Activated T-helper 2 cell treated with anti-CD3 and anti-CD28 coated beads, Interferon-gamma antibody, Interleukin-2, Interleukin-4, amounts not matched to agents 10 μg/mL and 5 μg/mL and 100 μg/mL, durations not matched to agents 14 hours and 24 hours and 36 hours (primary cell): ENCODE data around the gene ABCG1. TPM values are rescaled to one million over a fixed set of nuclear protein-coding genes. Genes with fewer than 3 reads are reported as not detected.

Experiments used
- DNase-seq: peaks from one replicate; pipeline ENCODE4 v3.0.0; 2021; ENCODE audit warnings: low spot score
- H3K27ac Mint-ChIP-seq: one replicate; pipeline ENCODE4 v1.8.0; 2021; ENCODE audit warnings: mixed read lengths
- H3K27me3 Mint-ChIP-seq: one replicate; pipeline ENCODE4 v1.8.0; 2021; ENCODE audit warnings: low read depth, mixed read lengths
- H3K36me3 Mint-ChIP-seq: one replicate; pipeline ENCODE4 v1.8.0; 2021; ENCODE audit warnings: low read depth, mixed read lengths
- H3K4me1 Mint-ChIP-seq: one replicate; pipeline ENCODE4 v1.8.0; 2021; ENCODE audit warnings: low read depth, mixed read lengths
- H3K4me3 Mint-ChIP-seq: one replicate; pipeline ENCODE4 v1.8.0; 2021; ENCODE audit warnings: low read depth, mild to moderate bottlenecking, moderate library complexity, mixed read lengths
- H3K9me3 Mint-ChIP-seq: one replicate; pipeline ENCODE4 v1.8.0; 2021; ENCODE audit warnings: mixed read lengths
- intact Hi-C: fragments of 100-400 bp; cut with micrococcal nuclease; formaldehyde crosslinking; loops from one replicate; pipeline ENCODE4 v1.15.1; 2023
- total RNA-seq: library from RNA; stranded (reverse); gene quantifications from 2 replicates; pipeline ENCODE4 v1.2.3, GENCODE V29; 2022

The ABCG1 gene
- total RNA-seq, 1 donor from 2014 or later: 5.7 TPM

DNA sequence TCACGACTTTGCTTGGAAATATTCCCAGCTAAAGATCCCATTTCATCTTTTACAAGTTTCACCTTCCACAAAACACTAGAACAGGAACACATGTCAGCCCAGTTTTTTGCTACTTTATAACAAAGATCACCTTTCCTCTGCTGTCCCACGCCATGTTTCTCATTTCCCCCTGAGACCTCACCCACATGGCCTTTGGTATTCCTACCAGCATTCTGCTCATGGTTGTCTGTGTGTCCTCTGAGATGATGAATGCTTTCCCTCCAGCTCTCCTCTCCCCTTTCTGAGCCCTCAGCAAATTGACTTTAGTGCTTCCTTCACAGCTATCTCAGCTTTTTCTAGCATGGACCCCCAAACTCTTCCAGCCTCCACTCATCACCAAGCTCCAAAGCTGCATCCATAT is 32.3 kb upstream of the ABCG1 start:
- peaks cover 15% of the 10 kb centered on the region for H3K9me3 Mint-ChIP-seq
- peaks cover 50% of the 10 kb centered on the region for H3K4me1 Mint-ChIP-seq
- intact Hi-C loops: no loop called here
- DNase-seq: no peak
- peaks cover 13% of the 10 kb centered on the region for H3K36me3 Mint-ChIP-seq
- H3K4me3 Mint-ChIP-seq: no peak overlapping the region
- peak overlapping the region; percentile 36 for H3K27ac Mint-ChIP-seq
- no peaks in the 10 kb centered on the region for H3K27me3 Mint-ChIP-seq

DNA sequence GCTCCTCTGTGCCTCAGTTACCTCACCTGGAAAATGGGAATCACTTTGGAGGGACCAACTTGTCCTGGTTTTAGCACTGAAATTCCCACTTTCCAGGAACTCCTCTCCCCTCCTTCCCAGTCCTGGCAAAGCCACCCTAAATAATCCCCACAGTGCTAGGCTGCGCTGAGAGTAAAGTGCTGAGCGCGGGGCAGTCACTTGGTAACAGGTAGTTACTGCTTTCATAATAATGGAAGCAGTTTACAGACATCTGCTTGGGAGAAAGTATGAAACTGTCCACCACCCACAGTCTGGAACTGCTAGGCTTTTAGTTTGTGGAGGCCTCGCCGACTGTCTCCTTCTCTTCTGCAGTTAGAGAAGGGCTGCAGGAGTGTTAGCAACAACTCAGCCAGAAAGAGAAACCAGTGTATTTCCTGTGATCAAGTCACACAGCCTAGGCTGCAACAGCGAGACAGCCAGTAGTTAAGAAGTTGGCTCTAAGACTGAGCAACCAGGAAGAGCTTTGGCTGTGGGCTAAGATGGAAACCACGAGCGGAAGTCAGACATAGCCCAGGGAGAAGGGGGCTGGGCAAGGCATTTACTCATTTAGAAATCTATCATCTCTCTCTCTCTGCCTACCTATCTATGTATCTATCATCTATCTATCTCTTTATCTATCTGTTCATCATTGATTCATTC is 30.8 kb upstream of the ABCG1 start:
- H3K9me3 Mint-ChIP-seq: peaks cover 15% of the 10 kb centered on the region
- DNase-seq: peak; percentile 83
- H3K4me1 Mint-ChIP-seq: peaks cover 64% of the 10 kb centered on the region
- H3K36me3 Mint-ChIP-seq: peaks cover 13% of the 10 kb centered on the region
- H3K27me3 Mint-ChIP-seq: no peaks in the 10 kb centered on the region
- peak overlapping the region; percentile 48 for H3K4me3 Mint-ChIP-seq
- peak overlapping the region; percentile 90 for H3K27ac Mint-ChIP-seq
- intact Hi-C loops: loop anchor here (1.0 kb wide), 2 partner anchors 45 to 50 kb away; no protein-coding TSS in a partner anchor

DNA sequence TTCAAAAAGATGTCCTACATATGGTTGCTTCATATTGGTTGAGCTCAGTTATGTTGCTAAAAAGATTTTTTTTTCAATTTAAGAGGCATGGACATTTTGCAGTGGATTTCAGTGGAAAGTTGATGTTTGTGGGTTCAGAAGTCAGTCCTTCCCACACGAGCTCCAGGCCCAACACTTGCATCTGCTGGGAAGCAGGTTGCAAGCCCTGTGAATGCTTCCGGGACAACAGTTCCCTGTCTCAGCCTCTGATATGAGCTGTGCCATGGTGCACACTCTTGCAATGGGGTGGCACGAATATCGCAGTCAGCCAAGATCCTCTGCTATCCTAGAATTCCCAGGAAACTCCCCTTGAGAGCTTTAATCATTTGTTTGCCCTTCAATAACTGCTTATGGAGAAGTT is 30.3 kb upstream of the ABCG1 start:
- no peak for DNase-seq
- H3K4me1 Mint-ChIP-seq: peaks cover 69% of the 10 kb centered on the region
- peaks cover 15% of the 10 kb centered on the region for H3K9me3 Mint-ChIP-seq
- H3K4me3 Mint-ChIP-seq: no peak overlapping the region
- intact Hi-C loops: loop anchor here (1.0 kb wide), 2 partner anchors 45 to 50 kb away; no protein-coding TSS in a partner anchor
- peak overlapping the region; percentile 90 for H3K27ac Mint-ChIP-seq
- peaks cover 13% of the 10 kb centered on the region for H3K36me3 Mint-ChIP-seq
- H3K27me3 Mint-ChIP-seq: no peaks in the 10 kb centered on the region

DNA sequence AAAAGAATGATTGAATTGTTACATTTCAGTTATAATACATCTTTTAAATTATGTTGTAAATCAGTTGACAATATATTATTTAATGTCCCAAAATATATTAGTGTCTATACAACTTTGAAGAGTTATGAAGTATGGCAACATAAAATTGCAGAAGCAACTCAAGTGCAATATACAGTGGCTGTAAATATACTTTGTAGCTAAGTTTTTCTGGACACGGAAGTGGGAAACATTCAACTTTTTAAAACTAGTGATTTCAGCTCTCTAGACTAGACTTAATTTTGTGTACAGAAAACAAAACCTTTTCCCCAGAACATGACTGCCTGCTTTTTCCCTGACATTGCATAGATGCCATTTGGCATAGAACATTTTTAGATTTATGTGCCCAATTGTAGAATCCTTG is 29.5 kb upstream of the ABCG1 start:
- no peak for DNase-seq
- Mint-ChIP-seq H3K36me3 (peaks cover 13% of the 10 kb centered on the region), H3K4me1 (peaks cover 74% of the 10 kb centered on the region), H3K27me3 (no peaks in the 10 kb centered on the region), H3K4me3 (no peak overlapping the region), H3K27ac (no peak overlapping the region), H3K9me3 (peaks cover 15% of the 10 kb centered on the region)
- intact Hi-C loops: no loop called here

DNA sequence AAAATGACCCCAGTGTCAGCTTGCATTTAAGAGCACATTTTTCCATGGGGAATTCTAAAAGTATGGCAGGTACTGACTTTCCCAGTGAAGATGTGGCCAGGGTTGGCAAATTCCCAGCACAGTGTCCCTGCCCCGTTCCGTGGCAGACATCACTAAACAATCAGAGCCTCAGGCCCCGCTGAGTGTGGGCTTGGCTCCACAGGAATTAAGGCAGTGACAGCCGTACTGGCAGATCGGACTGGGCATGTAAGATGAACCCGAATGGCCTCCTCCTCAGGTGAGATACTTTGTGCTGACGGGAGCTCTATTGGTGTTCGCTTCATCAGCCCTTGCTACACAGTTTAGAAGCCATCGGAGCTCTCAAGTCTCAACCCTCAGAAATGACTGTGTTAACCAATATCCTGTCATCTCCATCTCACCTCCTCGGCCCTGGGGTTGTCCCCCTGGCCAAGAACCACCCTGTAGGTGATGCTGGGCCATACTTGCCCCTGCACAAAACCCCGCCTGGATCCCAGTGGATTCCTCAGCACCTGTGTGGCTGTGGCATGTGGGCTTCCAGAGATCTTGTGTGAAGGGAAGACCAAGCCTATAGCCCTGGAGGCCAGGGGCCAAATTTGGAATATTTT is 29.0 kb upstream of the ABCG1 start:
- intact Hi-C loops: no loop called here
- H3K27me3 Mint-ChIP-seq: no peaks in the 10 kb centered on the region
- no peak for DNase-seq
- peaks cover 13% of the 10 kb centered on the region for H3K36me3 Mint-ChIP-seq
- peaks cover 76% of the 10 kb centered on the region for H3K4me1 Mint-ChIP-seq
- H3K27ac Mint-ChIP-seq: no peak overlapping the region
- peaks cover 15% of the 10 kb centered on the region for H3K9me3 Mint-ChIP-seq
- H3K4me3 Mint-ChIP-seq: no peak overlapping the region

DNA sequence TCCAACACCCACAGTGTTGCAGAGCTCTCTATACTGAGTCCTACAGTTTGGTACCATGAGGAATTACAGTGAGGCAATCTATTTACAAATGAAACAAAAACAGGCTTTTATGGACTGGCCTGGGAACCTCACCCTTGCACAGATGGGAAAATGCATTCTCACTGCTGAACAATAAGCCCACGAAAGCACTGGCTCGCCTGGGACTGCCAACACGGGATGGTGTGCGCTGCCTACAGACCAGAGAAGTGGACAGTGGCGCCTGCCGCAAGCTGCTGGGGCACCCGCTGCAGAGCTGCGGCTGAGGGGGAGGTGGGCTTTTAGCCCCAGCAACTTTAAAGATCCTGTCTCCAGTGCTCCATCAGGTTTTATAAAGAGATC is 28.5 kb upstream of the ABCG1 start:
- Mint-ChIP-seq H3K36me3 (peaks cover 13% of the 10 kb centered on the region), H3K27ac (no peak overlapping the region), H3K4me1 (peaks cover 81% of the 10 kb centered on the region), H3K27me3 (no peaks in the 10 kb centered on the region), H3K4me3 (no peak overlapping the region), H3K9me3 (peaks cover 14% of the 10 kb centered on the region)
- no peak for DNase-seq
- intact Hi-C loops: no loop called here

DNA sequence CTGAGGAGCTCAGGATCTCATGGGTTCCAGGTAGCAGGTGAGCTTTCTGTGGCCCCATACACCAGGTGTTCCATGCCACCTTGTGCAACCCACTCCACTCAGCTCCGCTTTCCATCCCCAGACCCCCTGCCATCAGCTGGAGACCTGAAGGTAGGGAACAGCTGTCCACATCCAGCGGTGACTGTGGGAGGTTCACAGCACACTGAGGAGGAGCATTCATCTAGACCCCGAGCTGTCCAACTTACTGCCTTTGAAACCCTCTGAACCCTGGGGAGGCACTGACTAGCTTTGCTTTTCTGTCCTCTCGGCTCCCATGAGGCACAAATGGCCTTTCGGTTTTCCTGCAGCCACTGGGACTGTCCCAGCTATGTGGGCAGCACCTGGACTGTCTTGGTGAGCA is 27.9 kb upstream of the ABCG1 start:
- Mint-ChIP-seq H3K4me3 (no peak overlapping the region), H3K36me3 (peaks cover 8% of the 10 kb centered on the region), H3K4me1 (peaks cover 77% of the 10 kb centered on the region), H3K9me3 (peaks cover 8% of the 10 kb centered on the region), H3K27me3 (no peaks in the 10 kb centered on the region), H3K27ac (no peak overlapping the region)
- intact Hi-C loops: no loop called here
- DNase-seq: no peak

DNA sequence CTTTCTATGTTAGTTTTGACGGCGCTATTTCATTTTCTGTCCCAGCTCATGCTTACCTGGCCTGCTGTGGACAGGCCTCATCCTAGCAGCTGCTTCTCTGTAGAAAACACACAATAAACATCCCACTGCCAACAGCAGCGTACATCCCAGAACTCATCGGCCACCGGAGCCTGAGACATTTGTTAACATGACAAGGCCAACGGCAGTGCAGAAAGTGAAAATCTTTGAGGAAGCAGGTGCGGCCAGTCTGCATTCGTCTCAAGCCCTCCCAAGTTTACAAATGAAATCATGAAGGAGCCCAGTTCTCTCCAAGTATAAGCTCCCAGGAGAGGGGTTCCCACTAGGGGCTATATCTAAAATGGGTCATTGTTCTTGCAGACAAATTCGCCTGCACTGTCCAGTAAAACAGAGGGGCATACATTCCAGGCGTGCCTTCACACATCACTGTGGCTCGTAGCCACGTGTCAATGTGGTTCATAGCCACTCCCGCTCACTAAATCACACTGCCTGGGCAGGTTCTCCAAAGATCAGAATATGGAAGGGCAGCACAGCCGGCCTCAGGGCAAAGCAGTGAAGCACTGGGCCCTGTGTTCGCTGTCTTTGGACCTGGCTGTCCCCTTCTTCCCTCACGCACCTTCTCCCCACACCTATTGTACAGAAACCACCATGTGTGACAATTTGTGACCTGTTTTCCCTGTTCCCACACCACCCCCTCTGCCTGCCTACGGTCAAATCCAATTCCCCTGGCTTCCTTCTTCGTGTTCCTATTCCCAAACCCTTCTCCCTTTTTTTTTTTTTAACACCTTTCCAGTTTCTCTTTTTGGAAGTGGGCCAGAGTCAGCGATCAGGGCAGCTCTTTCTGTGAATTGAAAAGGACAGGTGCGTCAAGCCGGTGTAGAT is 27.0 kb upstream of the ABCG1 start:
- Mint-ChIP-seq H3K4me3 (no peak overlapping the region), H3K36me3 (no peaks in the 10 kb centered on the region), H3K27ac (no peak overlapping the region), H3K4me1 (peaks cover 69% of the 10 kb centered on the region), H3K27me3 (no peaks in the 10 kb centered on the region), H3K9me3 (no peaks in the 10 kb centered on the region)
- intact Hi-C loops: no loop called here
- DNase-seq: no peak

DNA sequence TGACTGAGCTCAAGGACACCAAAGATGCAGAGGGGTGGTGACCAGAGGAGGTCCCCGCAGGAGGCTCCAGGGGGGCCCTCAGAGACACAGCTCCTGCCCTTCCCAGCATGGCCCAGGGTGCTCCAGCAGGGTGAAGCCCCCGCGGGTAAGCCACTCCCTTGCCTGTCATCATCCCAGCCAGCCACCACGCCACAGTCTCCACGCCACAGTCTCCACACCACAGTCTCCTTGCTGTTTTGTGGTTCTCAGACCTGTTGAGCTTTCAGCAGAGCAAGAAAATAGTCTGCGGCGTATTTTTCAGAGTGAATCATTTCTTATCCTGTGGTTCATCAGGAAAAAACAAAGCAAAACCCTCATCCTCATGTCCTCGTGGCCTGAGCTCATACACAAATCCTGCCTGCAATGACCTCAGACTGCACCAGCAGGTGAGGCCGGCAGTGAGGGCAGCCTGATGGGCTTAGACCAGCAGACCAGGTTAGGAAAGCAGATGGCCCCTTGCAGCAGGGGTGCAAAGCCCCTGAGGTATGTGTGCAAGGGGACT is 25.7 kb upstream of the ABCG1 start:
- no peaks in the 10 kb centered on the region for H3K36me3 Mint-ChIP-seq
- H3K4me1 Mint-ChIP-seq: peaks cover 57% of the 10 kb centered on the region
- H3K27me3 Mint-ChIP-seq: no peaks in the 10 kb centered on the region
- intact Hi-C loops: loop anchor here (1.0 kb wide), 1 partner anchor 27 kb away; no protein-coding TSS in a partner anchor
- H3K4me3 Mint-ChIP-seq: no peak overlapping the region
- H3K27ac Mint-ChIP-seq: no peak overlapping the region
- H3K9me3 Mint-ChIP-seq: no peaks in the 10 kb centered on the region
- DNase-seq: peak; percentile 76

DNA sequence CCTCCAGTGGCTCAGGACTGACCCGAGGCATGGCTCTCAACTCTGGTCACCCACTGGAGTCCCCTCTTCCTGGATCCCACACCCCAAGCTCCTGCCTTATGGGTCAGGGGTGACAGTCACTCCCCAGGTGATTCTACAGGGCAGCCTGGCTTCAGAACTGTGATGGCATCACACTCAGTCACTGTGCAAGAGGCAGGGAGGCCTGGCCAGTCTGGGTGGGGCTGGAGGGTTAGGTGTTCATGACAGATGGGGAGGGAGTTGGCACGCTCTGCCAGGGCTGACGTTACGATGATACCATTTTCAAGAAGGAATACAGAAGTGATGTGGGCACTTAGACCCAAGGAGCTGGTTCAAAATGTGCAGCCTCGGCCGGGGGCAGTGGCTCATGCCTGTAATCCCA is 25.2 kb upstream of the ABCG1 start:
- intact Hi-C loops: loop anchor here (1.0 kb wide), 1 partner anchor 27 kb away; no protein-coding TSS in a partner anchor
- Mint-ChIP-seq H3K9me3 (no peaks in the 10 kb centered on the region), H3K4me3 (no peak overlapping the region), H3K36me3 (no peaks in the 10 kb centered on the region), H3K27ac (peak overlapping the region; percentile 14), H3K4me1 (peaks cover 55% of the 10 kb centered on the region), H3K27me3 (no peaks in the 10 kb centered on the region)
- DNase-seq: no peak

DNA sequence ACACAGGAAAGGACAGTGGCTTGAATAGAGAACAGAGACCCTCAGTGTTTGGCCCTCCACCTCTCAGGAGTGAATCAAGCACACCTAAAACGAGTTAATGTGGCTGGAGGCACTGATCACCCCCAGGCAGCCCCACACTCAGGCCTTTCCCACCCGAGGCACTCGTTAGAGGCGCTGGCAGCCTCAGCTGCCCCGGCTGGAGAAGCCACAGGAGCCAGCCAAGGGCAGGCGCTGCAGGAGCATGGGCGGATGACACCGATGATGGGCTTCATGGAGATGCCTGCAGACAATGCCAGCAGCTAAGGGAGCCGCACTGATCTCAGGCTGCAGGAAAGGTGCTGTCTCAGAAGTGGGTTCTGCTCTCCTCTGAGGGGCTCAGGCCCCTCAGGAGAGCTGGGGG is 24.1 kb upstream of the ABCG1 start:
- Mint-ChIP-seq H3K4me3 (no peak overlapping the region), H3K4me1 (peaks cover 58% of the 10 kb centered on the region), H3K27ac (no peak overlapping the region), H3K27me3 (no peaks in the 10 kb centered on the region), H3K9me3 (no peaks in the 10 kb centered on the region), H3K36me3 (no peaks in the 10 kb centered on the region)
- intact Hi-C loops: no loop called here
- no peak for DNase-seq

DNA sequence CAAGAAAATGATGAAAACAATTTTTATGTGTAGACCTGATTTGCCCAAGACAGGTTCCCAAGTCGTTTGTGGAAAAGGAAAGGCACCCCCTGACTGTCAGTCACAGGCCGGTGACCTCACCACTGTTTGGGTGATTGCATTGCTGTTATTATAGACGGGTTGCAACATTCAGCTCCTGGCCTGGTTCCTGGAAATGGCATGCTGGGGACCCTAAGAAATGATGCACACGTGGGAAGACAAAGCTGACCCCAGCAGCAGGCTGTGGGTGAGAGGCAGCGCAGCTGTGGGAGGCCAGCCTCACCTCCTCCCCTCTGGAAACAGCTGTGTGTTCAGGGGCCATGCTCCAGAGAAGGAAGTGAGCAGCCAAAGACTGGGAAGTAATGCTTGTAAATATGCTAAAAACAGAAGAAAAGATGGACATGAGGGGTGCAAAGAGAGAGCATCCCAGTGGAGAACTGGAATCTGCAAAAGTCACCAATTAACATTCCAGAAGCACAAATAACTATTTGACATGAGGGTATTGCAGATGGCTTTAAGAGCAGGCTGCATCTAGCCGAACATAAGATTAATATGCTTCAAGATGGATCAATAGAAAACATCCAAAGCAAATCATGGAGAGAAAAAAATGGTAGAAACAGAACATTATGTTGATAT is 23.4 kb upstream of the ABCG1 start:
- Mint-ChIP-seq H3K36me3 (no peaks in the 10 kb centered on the region), H3K9me3 (no peaks in the 10 kb centered on the region), H3K27ac (no peak overlapping the region), H3K4me1 (peaks cover 53% of the 10 kb centered on the region), H3K4me3 (no peak overlapping the region), H3K27me3 (no peaks in the 10 kb centered on the region)
- intact Hi-C loops: no loop called here
- no peak for DNase-seq
